GM21737 (cell line): ENCODE results near the gene GNB4.
A peak's percentile ranks its signal among the peaks of the same experiment; 100 is the strongest.

Experiments
- ATAC-seq: cut with Tn5 transposase; IDR thresholded peaks from one replicate; pipeline ENCODE4 v1.9.1; 2021; ENCODE audit warnings: mild to moderate bottlenecking, moderate library complexity; ENCODE audit not compliant: unreplicated experiment

The GNB4 gene

DNA sequence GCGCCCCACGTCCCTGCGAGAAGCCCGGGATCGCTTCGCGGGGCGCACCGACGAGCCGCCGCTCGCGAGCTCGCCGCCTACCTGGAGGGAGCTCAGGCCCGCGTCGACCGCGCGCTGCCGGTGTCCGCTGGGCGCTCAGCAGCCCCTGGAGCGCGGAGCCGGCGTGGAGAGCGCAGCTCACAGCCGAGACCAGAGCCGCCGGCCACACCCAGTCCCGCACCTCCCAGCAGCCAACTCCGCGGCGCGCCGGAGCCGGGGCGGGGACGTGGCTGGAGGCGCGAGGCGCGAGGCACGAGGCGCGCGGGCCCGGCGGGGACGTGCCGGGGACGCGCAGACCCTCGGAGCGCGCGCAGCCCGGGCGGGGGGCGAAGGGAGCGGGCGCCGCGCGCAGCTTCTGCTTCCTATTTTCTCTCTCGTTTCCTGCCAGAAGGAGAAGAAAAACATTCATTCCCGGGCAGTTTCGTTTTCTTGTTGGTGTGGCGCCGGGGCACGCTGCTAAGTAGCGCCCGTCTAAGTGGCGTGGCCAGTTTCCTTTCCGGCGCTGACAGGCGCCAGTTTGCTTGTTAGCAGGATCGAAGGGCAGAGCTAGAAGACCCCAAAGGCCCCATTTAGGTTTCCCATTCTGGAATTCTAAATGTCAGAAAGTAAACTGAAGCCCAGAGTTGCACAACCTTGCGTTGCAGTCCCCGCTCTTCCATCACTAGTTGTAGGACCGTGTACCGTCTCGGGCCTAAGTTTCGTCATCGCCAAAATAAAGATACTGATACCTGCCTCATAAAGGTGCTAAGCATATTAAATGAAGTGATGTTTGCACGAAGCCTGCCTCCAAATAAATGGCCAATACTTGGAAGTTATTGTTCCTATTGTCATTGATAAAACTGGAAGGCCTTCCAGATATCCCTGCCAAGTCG is at the start of gene GNB4:
GNB4 (minus strand) TSS at position 206 of the 911 bp plus-strand sequence. CDS start 25,270 bp downstream, outside the sequence.
- ATAC-seq: peak; percentile 77

GRCh38 chr3:179495483-179495882 is 44.2 kb upstream of the GNB4 start:
- no peak for ATAC-seq

DNA sequence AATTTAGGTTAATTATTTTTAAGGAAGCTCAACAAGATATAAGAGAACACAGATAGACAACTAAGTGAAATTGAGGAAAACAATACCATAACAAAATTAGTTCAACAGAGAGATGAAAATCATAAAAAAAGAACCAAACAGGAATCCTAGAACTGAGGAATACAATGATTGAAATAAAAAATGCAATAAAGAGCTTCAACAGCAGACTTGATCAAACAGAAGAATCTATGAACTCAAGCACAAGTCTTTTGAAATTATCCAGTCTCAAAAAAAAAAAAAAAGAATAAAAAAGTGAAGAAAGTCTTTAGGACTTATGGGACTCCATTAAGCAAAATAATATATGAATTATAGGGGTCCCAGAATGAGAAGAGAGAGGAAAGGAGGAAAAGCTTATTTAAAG is 42.0 kb upstream of the GNB4 start:
- no peak for ATAC-seq

DNA sequence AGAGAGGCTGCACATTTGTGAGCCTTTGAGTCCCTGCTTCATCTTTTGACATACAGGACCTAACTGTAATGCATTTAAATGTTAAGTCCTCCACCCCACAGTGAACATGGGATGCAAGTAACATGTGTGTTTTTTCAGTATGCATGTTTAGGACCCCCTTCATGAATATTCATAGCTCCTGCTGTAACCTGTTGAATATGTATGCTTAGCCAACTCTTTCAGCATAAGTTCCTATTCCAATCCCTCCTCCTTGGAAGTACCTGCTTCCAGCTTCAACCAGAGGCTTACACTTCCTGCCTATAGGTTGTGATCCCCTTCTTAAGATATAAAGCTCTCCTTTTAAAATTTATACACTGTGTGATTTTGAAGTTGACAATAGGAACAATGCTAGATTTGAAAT is 36.9 kb upstream of the GNB4 start:
- no peak for ATAC-seq

DNA sequence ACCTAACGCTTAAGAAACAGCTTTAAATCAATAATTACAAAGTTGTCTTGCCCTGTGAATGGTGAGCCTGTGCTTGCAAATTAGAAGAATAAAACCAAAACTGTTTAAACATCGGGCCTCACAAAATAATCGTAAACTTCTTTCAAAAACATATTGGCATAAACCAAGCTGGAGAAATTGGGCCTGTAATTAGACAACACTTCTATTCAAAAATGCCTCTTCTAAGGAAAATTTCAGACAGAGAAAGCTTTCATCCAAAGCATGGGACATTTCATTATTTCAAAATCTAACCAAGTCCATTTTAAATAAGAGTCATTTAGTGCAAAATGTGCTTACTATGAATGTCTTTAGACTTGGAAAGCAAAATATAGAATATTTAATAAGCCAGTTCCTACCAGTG is 35.5 kb upstream of the GNB4 start:
- no peak for ATAC-seq

GRCh38 chr3:179482857-179483256 is 31.6 kb upstream of the GNB4 start:
- no peak for ATAC-seq

DNA sequence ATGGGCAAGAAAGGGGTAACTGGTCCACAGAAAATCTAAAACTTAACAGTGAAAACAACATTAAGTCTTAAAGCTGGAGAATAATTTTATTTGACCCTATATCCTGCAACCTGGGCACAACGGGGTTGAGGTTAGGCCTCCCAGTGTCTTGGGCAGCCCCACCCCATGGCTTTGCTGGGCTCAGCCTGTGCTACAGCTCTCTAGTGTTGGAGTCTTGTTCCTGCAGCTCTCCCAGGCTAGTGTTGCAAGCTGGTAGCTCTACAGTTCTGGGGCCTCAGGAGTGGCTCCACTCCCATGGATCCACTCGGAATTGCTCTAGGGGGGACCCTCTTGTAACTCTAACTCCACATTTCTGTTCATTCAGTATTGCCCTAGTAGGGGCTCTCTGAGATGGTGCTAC is 24.9 kb upstream of the GNB4 start:
- no peak for ATAC-seq

DNA sequence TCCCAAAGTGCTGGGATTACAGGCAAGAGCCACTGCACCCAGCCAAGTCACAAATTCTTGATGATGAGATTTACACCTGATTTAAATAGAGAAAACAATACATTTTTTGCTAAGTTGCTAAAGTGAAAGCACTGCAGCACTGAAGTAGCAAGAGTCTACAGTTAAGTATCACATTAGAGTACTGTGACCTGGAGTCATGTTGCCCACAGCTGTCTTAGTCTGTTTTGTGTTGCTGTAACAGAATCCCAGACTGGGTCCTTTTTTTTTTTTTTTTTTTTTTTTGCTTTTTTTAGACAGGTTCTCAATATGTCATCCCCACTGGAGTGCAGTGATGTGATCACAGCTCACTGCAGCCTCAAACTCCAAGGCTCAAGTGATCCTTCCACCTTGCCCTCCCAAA is 23.2 kb upstream of the GNB4 start:
- ATAC-seq: no peak

DNA sequence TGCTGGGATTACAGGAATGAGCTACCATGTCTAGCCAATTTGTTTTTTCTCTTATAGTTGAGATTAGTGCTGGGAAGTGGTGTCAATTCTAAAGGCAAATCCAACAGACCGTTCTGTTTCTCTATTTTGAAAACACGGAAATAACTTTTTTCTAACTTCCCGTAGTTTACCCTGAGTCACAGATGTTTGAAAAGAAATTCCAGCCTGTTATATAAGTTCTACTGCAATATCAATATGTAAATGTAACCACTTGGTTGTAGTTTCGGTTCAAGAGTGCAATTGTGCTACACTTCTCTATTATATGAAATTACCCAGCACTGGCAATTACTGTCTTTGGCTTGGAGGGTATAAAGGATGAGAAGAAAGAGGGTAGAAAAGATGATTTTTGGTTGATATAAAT is 22.3 kb upstream of the GNB4 start:
- no peak for ATAC-seq

DNA sequence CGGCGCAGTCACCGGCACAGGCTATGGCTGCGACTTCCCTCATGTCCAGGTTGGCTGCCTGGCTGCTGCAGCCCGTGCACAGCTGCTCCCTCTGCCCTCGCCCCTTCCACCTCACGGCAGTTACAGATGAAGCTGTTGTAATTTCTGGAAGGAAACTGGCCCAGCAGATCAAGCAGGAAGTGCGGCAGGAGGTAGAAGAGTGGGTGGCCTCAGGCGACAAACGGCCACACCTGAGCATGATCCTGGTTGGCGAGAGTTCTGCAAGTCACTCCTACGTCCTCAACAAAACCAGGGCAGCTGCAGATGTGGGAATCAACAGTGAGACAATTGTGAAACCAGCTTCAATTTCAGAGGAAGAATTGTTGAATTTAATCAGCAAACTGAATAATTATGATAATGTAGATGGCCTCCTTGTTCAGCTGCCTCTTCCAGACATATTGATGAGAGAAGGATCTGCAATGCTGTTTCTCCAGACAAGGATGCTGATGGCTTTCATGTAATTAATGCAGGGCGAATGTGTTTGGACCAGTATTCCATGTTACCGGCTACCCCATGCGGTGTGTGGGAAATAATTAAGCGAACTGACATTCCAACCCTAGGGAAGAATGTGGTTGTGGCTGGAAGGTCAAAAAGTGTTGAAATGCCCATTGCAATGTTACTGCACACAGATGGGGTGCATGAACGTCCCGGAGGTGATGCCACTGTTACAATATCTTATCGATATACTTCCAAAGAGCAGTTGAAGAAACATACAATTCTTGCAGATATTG is 13.2 kb upstream of the GNB4 start:
- no peak for ATAC-seq

- ATAC-seq: no peak
These were observed 12.0 kb upstream of the GNB4 start for GRCh38 chr3:179463319-179463718.

DNA sequence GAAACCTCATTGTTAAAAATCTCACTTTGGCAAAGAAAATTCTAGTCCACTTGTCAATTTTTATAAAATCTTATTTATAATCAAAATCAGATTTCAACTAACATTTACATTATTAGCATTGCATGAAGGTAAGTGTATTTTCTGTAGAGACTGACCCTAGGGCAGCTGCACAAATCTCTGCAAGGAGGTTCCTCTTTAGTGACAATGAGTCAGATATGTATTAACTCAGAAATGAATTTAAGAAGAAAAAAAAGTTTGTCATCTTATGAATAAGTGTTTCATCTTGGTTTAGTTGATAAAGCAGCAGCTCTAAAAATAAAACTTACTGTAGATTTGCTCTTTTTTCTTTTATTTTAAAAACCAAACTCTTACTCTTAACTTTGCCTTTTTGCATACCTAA is 9.0 kb upstream of the GNB4 start:
- ATAC-seq: no peak

DNA sequence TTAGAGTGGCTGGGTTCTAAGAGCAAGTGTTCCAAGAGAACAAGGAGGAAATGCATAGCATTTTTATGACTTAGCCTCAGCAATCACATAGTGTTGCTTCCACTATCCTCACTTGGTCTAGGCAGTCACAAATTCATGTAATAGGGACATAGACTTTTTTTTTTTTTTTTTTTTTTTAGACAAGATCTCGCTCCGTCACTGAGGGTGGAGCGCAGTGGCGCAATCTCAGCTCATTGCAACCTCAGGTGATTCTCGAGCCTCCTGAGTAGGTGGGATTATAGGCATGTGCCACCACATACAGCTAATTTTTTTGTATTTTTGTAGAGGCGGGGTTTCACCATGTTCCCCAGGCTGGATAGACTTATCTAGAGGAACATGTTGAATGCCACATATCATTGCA is 4.7 kb upstream of the GNB4 start:
- ATAC-seq: no peak

DNA sequence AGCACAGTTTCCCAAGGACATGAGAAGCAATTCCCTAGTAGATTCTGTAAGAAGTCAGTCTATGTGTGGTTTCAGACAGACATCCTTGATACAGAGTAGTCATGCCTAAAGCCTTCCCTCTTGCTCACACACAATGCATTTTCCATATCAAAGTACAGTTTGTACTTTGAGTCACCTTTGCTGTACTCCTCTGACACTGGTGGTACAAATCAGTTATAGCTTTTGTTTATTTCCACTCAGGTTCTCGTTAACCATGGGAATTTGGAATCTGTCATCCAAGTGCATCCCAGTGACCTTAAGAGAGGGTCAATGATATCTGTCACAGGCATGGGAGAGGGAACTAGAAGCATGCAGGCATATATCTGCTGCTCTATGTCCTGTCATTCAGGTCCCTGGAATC is 3.6 kb upstream of the GNB4 start:
- no peak for ATAC-seq

DNA sequence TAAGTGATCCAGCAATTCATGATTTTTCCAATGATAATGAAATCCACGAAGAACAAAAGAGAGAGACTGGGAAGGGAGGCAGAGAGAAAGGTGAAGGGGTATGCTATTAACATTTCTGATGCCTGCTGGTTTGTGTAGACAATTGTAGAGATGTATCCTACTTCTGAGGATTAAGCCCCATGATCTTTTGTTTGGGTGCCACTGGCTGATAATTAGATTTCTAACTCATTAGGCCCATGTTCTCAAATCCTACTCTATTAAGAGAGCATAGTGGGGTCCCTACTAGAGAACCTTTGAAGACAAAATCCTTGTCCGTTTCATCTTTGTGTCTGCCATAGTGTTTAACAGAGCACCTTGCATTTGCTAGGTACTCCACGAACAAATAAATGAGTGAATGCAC is 2.7 kb upstream of the GNB4 start:
- ATAC-seq: no peak

DNA sequence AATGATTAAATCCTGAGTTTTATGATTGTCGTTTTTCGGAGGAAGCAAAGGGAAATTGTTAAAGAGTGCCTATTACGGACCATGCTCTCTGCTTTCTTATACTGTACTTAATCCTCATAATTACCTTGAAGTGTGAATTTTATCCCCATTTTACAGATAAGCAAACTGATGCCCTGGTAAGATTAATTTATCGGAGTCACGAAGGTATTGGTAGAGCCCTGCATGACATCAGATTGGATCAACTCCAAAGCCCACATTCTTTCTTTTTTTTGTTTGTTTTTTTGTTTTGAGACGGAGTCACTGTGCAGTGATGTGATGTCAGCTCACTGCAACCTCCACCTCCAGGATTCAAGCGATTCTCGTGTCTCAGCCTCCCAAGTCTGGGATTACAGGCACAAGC is 1.6 kb upstream of the GNB4 start:
- no peak for ATAC-seq

- ATAC-seq: no peak
These were observed 900 bp upstream of the GNB4 start for GRCh38 chr3:179452176-179452564.

- ATAC-seq: peak; percentile 38
These were observed 387 bp downstream of the GNB4 start for GRCh38 chr3:179450901-179451264.

- ATAC-seq: no peak
These were observed 989 bp downstream of the GNB4 start for GRCh38 chr3:179450261-179450701.

- ATAC-seq: no peak
These were observed 1.6 kb downstream of the GNB4 start for GRCh38 chr3:179449636-179450035.

- ATAC-seq: no peak
These were observed 4.0 kb downstream of the GNB4 start for GRCh38 chr3:179447251-179447650.

DNA sequence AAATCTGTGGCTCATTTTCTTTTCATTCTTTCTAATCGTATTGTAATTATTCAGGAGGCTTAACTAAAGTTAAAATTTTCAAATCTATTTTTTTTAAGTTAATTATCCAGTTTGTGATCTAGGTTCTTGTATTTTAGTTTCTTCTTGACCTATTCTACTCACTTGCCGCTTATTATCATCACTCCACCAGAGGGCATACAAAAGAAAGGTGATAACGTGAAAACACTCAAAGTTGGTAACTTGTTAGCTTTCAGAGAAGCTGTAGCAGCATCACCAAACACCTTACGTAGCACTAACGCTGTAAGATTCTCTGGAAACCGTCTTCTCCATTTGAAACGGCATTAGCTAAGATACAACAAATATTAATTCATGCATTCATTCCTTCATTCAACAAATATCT is 4.8 kb downstream of the GNB4 start:
- ATAC-seq: no peak
